PC-9 (cell line): Measurements from ENCODE around the gene CLDND1. TPM values are rescaled to one million over a fixed set of nuclear protein-coding genes. Genes with fewer than 3 reads are reported as not detected.

Source experiments
- BruUV-seq: library from RNA; stranded (reverse); fragments of 400-500 nt; replicated peaks from 2 replicates; lab custom pipeline; 2021; lab: Mats Ljungman, UMichigan
- CTCF ChIA-PET: fragments of 300-600 bp; sonication (Branson Sonifier 250); formaldehyde crosslinking; loops from one replicate; lab custom pipeline; 2022; ENCODE audit warnings: antibody characterized with exemption; lab: Charles Lee
- POLR2A ChIA-PET: fragments of 300-600 bp; sonication (Branson Sonifier 250); formaldehyde crosslinking; loops from one replicate; lab custom pipeline; 2022; ENCODE audit warnings: antibody characterized with exemption; ENCODE audit not compliant: unreplicated experiment; lab: Charles Lee
- DNase-seq, 2 experiments: peaks; one replicate each; pipeline versions ENCODE4 v3.0.0 to v3.0.0-alpha.2; 2015 to 2022; ENCODE audit warnings: mixed read lengths in 1 of 2
- H2AFZ ChIP-seq: fragments of 200-600 bp; sonication (generic); 2 replicates; pipeline ENCODE4 v1.8.1; 2017; ENCODE audit warnings: antibody characterized with exemption
- H3F3A ChIP-seq: fragments of 200-600 bp; sonication (generic); 2 replicates; pipeline ENCODE4 v1.8.1; 2017; ENCODE audit warnings: antibody characterized with exemption, mild to moderate bottlenecking, low read depth; ENCODE audit not compliant: insufficient read depth
- H3K27ac ChIP-seq: fragments of 200-600 bp; sonication (generic); 2 replicates; pipeline ENCODE4 v1.6.1; 2016; ENCODE audit warnings: mixed run types
- H3K27me3 ChIP-seq: fragments of 200-600 bp; sonication (generic); 2 replicates; pipeline ENCODE4 v1.6.1; 2016; ENCODE audit warnings: low read depth, mixed run types; ENCODE audit not compliant: insufficient read depth
- H3K36me3 ChIP-seq: fragments of 200-600 bp; sonication (generic); 2 replicates; pipeline ENCODE4 v1.6.1; 2016; ENCODE audit warnings: low read depth, mixed run types
- H3K4me1 ChIP-seq: fragments of 200-600 bp; sonication (generic); replicated peaks from 2 replicates; pipeline ENCODE4 v1.6.1; 2016; ENCODE audit warnings: mixed run types; ENCODE audit not compliant: insufficient read depth
- H3K4me2 ChIP-seq: fragments of 200-600 bp; sonication (generic); 2 replicates; pipeline ENCODE4 v1.6.1; 2017; ENCODE audit warnings: mixed run types
- H3K4me3 ChIP-seq: fragments of 200-600 bp; sonication (generic); 2 replicates; pipeline ENCODE4 v1.6.1; 2016; ENCODE audit warnings: mixed run types
- H3K79me2 ChIP-seq: fragments of 200-600 bp; sonication (generic); 2 replicates; pipeline ENCODE4 v1.6.1; 2017; ENCODE audit warnings: low read depth, mixed run types
- H3K9me2 ChIP-seq: fragments of 200-600 bp; sonication (generic); 2 replicates; pipeline ENCODE4 v1.8.1; 2017; ENCODE audit warnings: mild to moderate bottlenecking; ENCODE audit not compliant: insufficient read depth
- H3K9me3 ChIP-seq: fragments of 200-600 bp; sonication (generic); 2 replicates; pipeline ENCODE4 v1.8.1; 2016; ENCODE audit warnings: low read depth; ENCODE audit not compliant: insufficient read depth
- H4K20me1 ChIP-seq: fragments of 200-600 bp; sonication (generic); 2 replicates; pipeline ENCODE4 v1.8.1; 2017; ENCODE audit not compliant: insufficient read depth
- EZH2 ChIP-seq: fragments of 200-600 bp; sonication (generic); IDR thresholded peaks from 2 replicates; pipeline ENCODE4 v1.8.0; 2017; ENCODE audit warnings: antibody characterized with exemption, low read depth
- intact Hi-C: fragments of 100-400 bp; cut with micrococcal nuclease; formaldehyde crosslinking; loops from one replicate; pipeline ENCODE4 v1.10.0; 2022; ENCODE audit not compliant: unreplicated experiment
- total RNA-seq: library from RNA; stranded (reverse); gene quantifications from 2 replicates; pipeline ENCODE4 v1.2.3, GENCODE V29; 2021
- TF ChIP-seq, protein P1 (sequence below): fragments of 200-600 bp; sonication (generic); conservative IDR thresholded peaks from 2 replicates; pipeline ENCODE4 v1.6.1; 2017; ENCODE audit warnings: mixed run types, antibody characterized with exemption, mild to moderate bottlenecking, moderate library complexity

CLDND1 gene
- total RNA-seq, 1 experiment from 2014 or later = 143 TPM

DNA sequence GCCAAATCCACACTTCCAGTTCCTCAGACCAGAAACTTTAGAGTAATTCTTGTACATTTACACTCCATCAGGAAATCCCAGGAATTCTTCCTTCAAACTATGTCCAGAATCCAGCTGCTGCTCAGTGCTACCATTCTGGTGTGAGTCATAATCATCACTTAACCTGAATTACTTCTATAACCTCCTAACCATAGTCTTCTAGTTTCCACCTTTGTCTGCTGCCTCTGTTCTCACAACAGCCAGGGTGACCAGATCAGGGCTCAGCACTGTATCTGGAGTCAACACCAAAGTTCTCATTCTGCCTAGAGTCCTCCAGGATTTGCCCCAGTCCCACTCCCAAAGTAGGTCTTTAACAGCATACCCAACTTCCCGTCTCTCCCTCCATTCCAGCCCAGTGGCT, 3.4 kb downstream of the CLDND1 start:
- no peaks in the 10 kb centered on the region for H3K27me3 ChIP-seq
- no peaks in the 10 kb centered on the region for H3K9me2 ChIP-seq
- H3K27ac ChIP-seq = no peak overlapping the region
- peaks cover 34% of the 10 kb centered on the region for H3K4me1 ChIP-seq
- H3K4me3 ChIP-seq = no peak overlapping the region
- peaks cover 56% of the 10 kb centered on the region for H3K79me2 ChIP-seq
- H3K9me3 ChIP-seq = 0 out of 2 replicates have a peak, but pooled peaks cover 5% of the 10 kb centered on the region
- BruUV-seq = no TSS peak
- intact Hi-C loops = loop anchor here (10.0 kb wide), 2 partner anchors 455 to 545 kb away; partner anchors contain the start of gene RIOX2
- H3K36me3 ChIP-seq = peaks cover 64% of the 10 kb centered on the region
- DNase-seq = no peak
- peaks cover 32% of the 10 kb centered on the region for H3F3A ChIP-seq
- no peak for TF ChIP-seq EZH2
- TF ChIP-seq, protein P1, sequence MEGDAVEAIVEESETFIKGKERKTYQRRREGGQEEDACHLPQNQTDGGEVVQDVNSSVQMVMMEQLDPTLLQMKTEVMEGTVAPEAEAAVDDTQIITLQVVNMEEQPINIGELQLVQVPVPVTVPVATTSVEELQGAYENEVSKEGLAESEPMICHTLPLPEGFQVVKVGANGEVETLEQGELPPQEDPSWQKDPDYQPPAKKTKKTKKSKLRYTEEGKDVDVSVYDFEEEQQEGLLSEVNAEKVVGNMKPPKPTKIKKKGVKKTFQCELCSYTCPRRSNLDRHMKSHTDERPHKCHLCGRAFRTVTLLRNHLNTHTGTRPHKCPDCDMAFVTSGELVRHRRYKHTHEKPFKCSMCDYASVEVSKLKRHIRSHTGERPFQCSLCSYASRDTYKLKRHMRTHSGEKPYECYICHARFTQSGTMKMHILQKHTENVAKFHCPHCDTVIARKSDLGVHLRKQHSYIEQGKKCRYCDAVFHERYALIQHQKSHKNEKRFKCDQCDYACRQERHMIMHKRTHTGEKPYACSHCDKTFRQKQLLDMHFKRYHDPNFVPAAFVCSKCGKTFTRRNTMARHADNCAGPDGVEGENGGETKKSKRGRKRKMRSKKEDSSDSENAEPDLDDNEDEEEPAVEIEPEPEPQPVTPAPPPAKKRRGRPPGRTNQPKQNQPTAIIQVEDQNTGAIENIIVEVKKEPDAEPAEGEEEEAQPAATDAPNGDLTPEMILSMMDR = no peak
- no peak overlapping the region for H3K4me2 ChIP-seq
- no peak overlapping the region for H2AFZ ChIP-seq
- H4K20me1 ChIP-seq = no peaks in the 10 kb centered on the region
- CTCF ChIA-PET = no interaction called here
- POLR2A ChIA-PET = no interaction called here

DNA sequence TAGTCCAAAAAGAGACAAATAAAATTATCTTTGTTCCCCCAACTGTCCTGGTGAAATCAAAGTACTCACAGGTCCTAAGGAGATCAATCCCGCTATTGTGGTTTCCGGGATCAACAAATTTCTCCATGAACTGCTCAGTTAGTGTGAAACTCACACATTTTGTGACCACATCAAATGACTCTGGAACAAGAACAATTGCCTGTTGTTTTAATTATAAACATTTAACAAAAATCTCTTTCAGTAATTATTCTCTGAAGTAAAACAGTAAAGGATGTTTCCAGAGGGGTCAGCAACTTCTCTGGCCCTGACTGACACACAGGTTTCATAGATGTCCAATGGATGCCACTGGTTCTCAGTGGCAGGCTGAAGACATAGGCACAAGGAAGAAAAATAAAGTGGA, 3.9 kb downstream of the CLDND1 start:
- ChIA-PET CTCF (no interaction called here), POLR2A (interaction anchor here (0.6 to 0.7 kb wide), 2 partner anchors 190 to 292 kb away, joined by 5 to 9 read pairs; no protein-coding TSS in a partner anchor)
- 0 out of 2 replicates have a peak, but pooled peaks cover 5% of the 10 kb centered on the region for H3K9me3 ChIP-seq
- intact Hi-C loops = loop anchor here (10.0 kb wide), 2 partner anchors 456 to 544 kb away; partner anchors contain the start of gene RIOX2
- no peak for DNase-seq
- peaks cover 56% of the 10 kb centered on the region for H3K79me2 ChIP-seq
- no peak overlapping the region for H3K27ac ChIP-seq
- peaks cover 64% of the 10 kb centered on the region for H3K36me3 ChIP-seq
- no peaks in the 10 kb centered on the region for H4K20me1 ChIP-seq
- TF ChIP-seq EZH2 = no peak
- TF ChIP-seq, protein P1 = no peak
- no peak overlapping the region for H2AFZ ChIP-seq
- H3K4me3 ChIP-seq = no peak overlapping the region
- no peak overlapping the region for H3K4me2 ChIP-seq
- no peaks in the 10 kb centered on the region for H3K27me3 ChIP-seq
- H3F3A ChIP-seq = peaks cover 37% of the 10 kb centered on the region
- no peaks in the 10 kb centered on the region for H3K9me2 ChIP-seq
- peaks cover 40% of the 10 kb centered on the region for H3K4me1 ChIP-seq
- BruUV-seq = no TSS peak

GRCh38 chr3:98514948-98515347, 7.8 kb downstream of the CLDND1 start:
- Histone ChIP-seq H3K9me3 (0 out of 2 replicates have a peak, but pooled peaks cover 5% of the 10 kb centered on the region), H3K4me2 (no peak overlapping the region), H4K20me1 (no peaks in the 10 kb centered on the region), H3K79me2 (peaks cover 31% of the 10 kb centered on the region), H2AFZ (no peak overlapping the region), H3K27ac (peak overlapping the region; percentile 87), H3K36me3 (peaks cover 52% of the 10 kb centered on the region), H3K4me3 (no peak overlapping the region), H3K27me3 (no peaks in the 10 kb centered on the region), H3F3A (peaks cover 44% of the 10 kb centered on the region), H3K4me1 (peaks cover 50% of the 10 kb centered on the region), H3K9me2 (no peaks in the 10 kb centered on the region)
- CTCF ChIA-PET = no interaction called here
- POLR2A ChIA-PET = interaction anchor here (0.6 kb wide), 2 partner anchors 12 to 1187 kb away, joined by 3 read pairs; no protein-coding TSS in a partner anchor
- no peak for DNase-seq
- intact Hi-C loops = loop anchor here (5.0 to 10.0 kb wide), 3 partner anchors 387 to 540 kb away; partner anchors contain the start of genes DCBLD2 and RIOX2
- no TSS peak for BruUV-seq
- TF ChIP-seq, protein P1 = no peak
